IMR-90 (cell line): ENCODE results near the gene NLRP3. TPM values are rescaled to one million over a fixed set of nuclear protein-coding genes. Genes with fewer than 3 reads are reported as not detected.

Experiments
- ATAC-seq: fragments of 200-7000 bp; cut with Tn5 transposase; 2 replicates; pipeline ENCODE4 v1.9.1; 2020; ENCODE audit warnings: low read depth, mild to moderate bottlenecking, moderate library complexity
- BruUV-seq: library from RNA; stranded (reverse); fragments of 400-500 nt; replicated peaks from 2 replicates; lab custom pipeline; 2021; lab: Mats Ljungman, UMichigan
- CTCF ChIA-PET: fragments of 300-600 bp; formaldehyde crosslinking; extraction: SDS; loops from one replicate; lab custom pipeline; 2021; ENCODE audit warnings: antibody characterized with exemption; lab: Yijun Ruan, JAX
- POLR2A ChIA-PET: fragments of 300-600 bp; sonication (Branson Sonifier 250); formaldehyde crosslinking; loops from one replicate; lab custom pipeline; 2022; ENCODE audit warnings: antibody characterized with exemption; ENCODE audit not compliant: unreplicated experiment; lab: Charles Lee
- DNase-seq: peaks from one replicate; pipeline ENCODE4 v3.0.0; 2013
- H2AFZ ChIP-seq: replicated peaks from 2 replicates; pipeline ENCODE3; 2013; ENCODE audit warnings: low read length, mild to moderate bottlenecking; ENCODE audit not compliant: poor library complexity
- H2AK5ac ChIP-seq: 2 replicates; pipeline ENCODE4 v1.6.1; 2013; ENCODE audit warnings: low read depth, low read length, inconsistent platforms
- H2AK9ac ChIP-seq: replicated peaks from 2 replicates; pipeline ENCODE3; 2013; ENCODE audit warnings: mild to moderate bottlenecking, low read depth, low read length, moderate library complexity; ENCODE audit not compliant: poor library complexity
- H2BK120ac ChIP-seq: 2 replicates; pipeline ENCODE4 v1.6.1; 2013; ENCODE audit warnings: low read depth, low read length, inconsistent platforms
- H2BK15ac ChIP-seq: 3 replicates; pipeline ENCODE4 v1.6.1; 2013; ENCODE audit warnings: low read depth, low read length, inconsistent platforms
- H2BK20ac ChIP-seq: 2 replicates; pipeline ENCODE4 v1.6.1; 2013; ENCODE audit warnings: low read depth, mild to moderate bottlenecking, inconsistent platforms, low read length, moderate library complexity
- H2BK5ac ChIP-seq: 2 replicates; pipeline ENCODE4 v1.6.1; 2013; ENCODE audit warnings: mild to moderate bottlenecking, low read depth, low read length, inconsistent platforms; ENCODE audit not compliant: poor library complexity, severe bottlenecking
- H3K14ac ChIP-seq: replicated peaks from 2 replicates; pipeline ENCODE4 v1.6.1; 2013; ENCODE audit warnings: low read depth, low read length, inconsistent platforms
- H3K18ac ChIP-seq: 2 replicates; pipeline ENCODE4 v1.6.1; 2013; ENCODE audit warnings: low read depth, low read length, control low read depth
- H3K23ac ChIP-seq: 2 replicates; pipeline ENCODE4 v1.6.1; 2013; ENCODE audit warnings: low read depth, low read length, inconsistent platforms
- H3K27ac ChIP-seq: 2 replicates; pipeline ENCODE4 v1.5.1; 2013; ENCODE audit warnings: mild to moderate bottlenecking, control low read depth, low read length; ENCODE audit not compliant: insufficient read depth
- H3K27me3 ChIP-seq: 2 replicates; pipeline ENCODE4 v1.6.1; 2013; ENCODE audit warnings: low read length; ENCODE audit not compliant: control insufficient read depth, insufficient read depth
- H3K36me3 ChIP-seq: 2 replicates; pipeline ENCODE4 v1.6.1; 2013; ENCODE audit warnings: low read length, mixed read lengths; ENCODE audit not compliant: control insufficient read depth, insufficient read depth
- H3K4ac ChIP-seq: 2 replicates; pipeline ENCODE4 v1.6.1; 2013; ENCODE audit warnings: low read depth, low read length, inconsistent platforms
- H3K4me1 ChIP-seq: 2 replicates; pipeline ENCODE4 v1.6.1; 2013; ENCODE audit warnings: low read length, mixed read lengths; ENCODE audit not compliant: control insufficient read depth, insufficient read depth
- H3K4me2 ChIP-seq: 2 replicates; pipeline ENCODE4 v1.6.1; 2013; ENCODE audit warnings: low read depth, mild to moderate bottlenecking, control low read depth, low read length, moderate library complexity
- H3K4me3 ChIP-seq: 2 replicates; pipeline ENCODE4 v1.5.1; 2013; ENCODE audit warnings: low read depth, mild to moderate bottlenecking, control low read depth, low read length, moderate library complexity; ENCODE audit not compliant: insufficient read depth
- H3K56ac ChIP-seq: 2 replicates; pipeline ENCODE4 v1.6.1; 2013; ENCODE audit warnings: low read length, inconsistent platforms; ENCODE audit not compliant: insufficient read depth; ENCODE audit errors: extremely low read depth
- H3K79me1 ChIP-seq, 2 experiments: 2 replicates each; pipeline ENCODE4 v1.6.1; 2013; ENCODE audit warnings: low read length in 2 of 2, inconsistent platforms in 1 of 2, low read depth in 1 of 2
- H3K9ac ChIP-seq: 2 replicates; pipeline ENCODE4 v1.6.1; 2013; ENCODE audit warnings: low read depth, low read length, control low read depth
- H3K9me1 ChIP-seq: 2 replicates; pipeline ENCODE4 v1.6.1; 2013; ENCODE audit warnings: low read length, inconsistent platforms; ENCODE audit not compliant: insufficient read depth
- H3K9me3 ChIP-seq: 2 replicates; pipeline ENCODE4 v1.6.1; 2013; ENCODE audit warnings: low read length; ENCODE audit not compliant: control insufficient read depth, insufficient read depth
- H4K20me1 ChIP-seq: 2 replicates; pipeline ENCODE4 v1.6.1; 2013; ENCODE audit warnings: low read length, inconsistent platforms; ENCODE audit not compliant: insufficient read depth
- H4K5ac ChIP-seq: 2 replicates; pipeline ENCODE4 v1.6.1; 2013; ENCODE audit warnings: mild to moderate bottlenecking, low read depth, low read length, control low read depth
- H4K8ac ChIP-seq, 2 experiments: 2 replicates each; pipeline ENCODE4 v1.6.1; 2013; ENCODE audit warnings: low read depth in 2 of 2, low read length in 2 of 2, control low read depth in 1 of 2, inconsistent platforms in 1 of 2
- H4K91ac ChIP-seq: 2 replicates; pipeline ENCODE4 v1.6.1; 2013; ENCODE audit warnings: low read depth, low read length, inconsistent platforms; ENCODE audit not compliant: insufficient read depth
- BHLHE40 ChIP-seq: fragments of 150-350 bp; IDR thresholded peaks from 2 replicates; pipeline ENCODE4 v1.6.1; 2016; ENCODE audit warnings: mild to moderate bottlenecking, low read depth, low read length
- CEBPB ChIP-seq: IDR thresholded peaks from 2 replicates; pipeline ENCODE4 v1.6.1; 2012; ENCODE audit warnings: low read depth, low read length, improper control_type of control experiment
- CHD1 ChIP-seq: IDR thresholded peaks from 2 replicates; pipeline ENCODE4 v1.6.1; 2012; ENCODE audit warnings: low read depth, low read length, improper control_type of control experiment
- CTCF ChIP-seq: conservative IDR thresholded peaks from 2 replicates; pipeline ENCODE4 v1.5.1; 2012; ENCODE audit warnings: mild to moderate bottlenecking, low read depth, low read length, improper control_type of control experiment
- ELK1 ChIP-seq: fragments of 150-350 bp; IDR thresholded peaks from 2 replicates; pipeline ENCODE4 v1.6.1; 2016; ENCODE audit warnings: low read depth, mild to moderate bottlenecking, low read length, moderate library complexity, borderline replicate concordance
- FOS ChIP-seq: fragments of 150-350 bp; IDR thresholded peaks from 2 replicates; pipeline ENCODE4 v1.6.1; 2016; ENCODE audit warnings: low read depth, low read length
- MAZ ChIP-seq: IDR thresholded peaks from 2 replicates; pipeline ENCODE4 v1.6.1; 2012; ENCODE audit warnings: low read depth, mild to moderate bottlenecking, low read length, improper control_type of control experiment, moderate library complexity, borderline replicate concordance
- MXI1 ChIP-seq: IDR thresholded peaks from 2 replicates; pipeline ENCODE4 v1.6.1; 2012; ENCODE audit warnings: low read depth, mild to moderate bottlenecking, low read length, moderate library complexity, borderline replicate concordance
- POLR2A ChIP-seq: IDR thresholded peaks from 2 replicates; pipeline ENCODE4 v1.6.1; 2012; ENCODE audit warnings: mild to moderate bottlenecking, low read depth, low read length
- RCOR1 ChIP-seq: IDR thresholded peaks from 2 replicates; pipeline ENCODE4 v1.6.1; 2012; ENCODE audit warnings: mild to moderate bottlenecking, low read length, improper control_type of control experiment; ENCODE audit not compliant: insufficient replicate concordance
- RFX5 ChIP-seq: IDR thresholded peaks from 2 replicates; pipeline ENCODE4 v1.8.0; 2012; ENCODE audit warnings: low read depth, mild to moderate bottlenecking, low read length, moderate library complexity
- SMC3 ChIP-seq: fragments of 150-350 bp; IDR thresholded peaks from 2 replicates; pipeline ENCODE4 v1.6.1; 2016; ENCODE audit warnings: low read depth, mild to moderate bottlenecking, antibody characterized with exemption, low read length, moderate library complexity
- USF2 ChIP-seq: fragments of 150-350 bp; IDR thresholded peaks from 2 replicates; pipeline ENCODE4 v1.6.1; 2017; ENCODE audit warnings: mild to moderate bottlenecking, antibody characterized with exemption, low read length, low read depth
- WGBS, 2 experiments: methylation state at CpG; one replicate each; pipeline versions ENCODE4 v1.1.5 to v1.1.7; 2013; ENCODE audit warnings: missing lambda C conversion rate in 2 of 2; ENCODE audit not compliant: insufficient read length in 1 of 2; ENCODE audit errors: extremely low coverage in 2 of 2; 5-methylcytosine and 5-hydroxymethylcytosine counted together
- dilution Hi-C: fragments of 300-500 bp; cut with HindIII; formaldehyde crosslinking; loops from one replicate; pipeline ENCODE4 v1.14.3; 2018; ENCODE audit warnings: low sequenced_read_pairs; ENCODE audit not compliant: unreplicated experiment
- in situ Hi-C: fragments of 300-500 bp; cut with MboI; formaldehyde crosslinking; loops from 3 replicates; pipeline ENCODE4 v1.14.3; 2019; ENCODE audit warnings: low sequenced_read_pairs, inconsistent platforms, mixed read lengths
- intact Hi-C: fragments of 100-400 bp; cut with micrococcal nuclease; formaldehyde crosslinking; loops from 2 replicates; pipeline ENCODE4 v1.10.0; 2022
- polyA plus RNA-seq, 3 experiments: library from polyadenylated mRNA; depleted of rRNA; stranded (reverse); fragments of >200 nt; gene quantifications; 2 replicates each; pipeline ENCODE4 v1.2.3, GENCODE V29; 2012; ENCODE audit warnings: low replicate concordance in 1 of 3
- total RNA-seq: library from RNA; depleted of rRNA; stranded (reverse); fragments of >200 nt; gene quantifications from 2 replicates; pipeline ENCODE4 v1.2.3, GENCODE V29; 2012

NLRP3 gene
- total and polyA plus RNA-seq, 2 of the 4 experiments (the other 2 are of a cell fraction): 0.18 TPM; not detected in 1

GRCh38 chr1:247401310-247402119, 14.5 kb upstream of the NLRP3 start:
- ChIA-PET POLR2A (no interaction called here), CTCF (interaction anchor here (1.7 kb wide), 1 partner anchor 8 kb away, joined by 4 read pairs; no protein-coding TSS in a partner anchor)
- Histone ChIP-seq H3K4me2 (no peak overlapping the region), H2BK15ac (no peak overlapping the region), H3K9me3 (peaks cover 2% of the 10 kb centered on the region; the same call in 1 of the 2 replicates), H4K20me1 (no peaks in the 10 kb centered on the region), H2BK120ac (no peak overlapping the region), H4K8ac (no peak overlapping the region), H4K91ac (no peak overlapping the region), H3K9me1 (no peaks in the 10 kb centered on the region), H3K4me3 (no peak overlapping the region), H3K27me3 (no peaks in the 10 kb centered on the region), H3K14ac (no peak overlapping the region), H2BK20ac (no peak overlapping the region), H3K4ac (no peak overlapping the region), H4K5ac (no peak overlapping the region), H3K23ac (no peak overlapping the region), H3K27ac (no peak overlapping the region), H2AK9ac (no peak overlapping the region), H3K18ac (no peak overlapping the region), H2AFZ (no peak overlapping the region), H2BK5ac (no peak overlapping the region), H3K79me1 (no peaks in the 10 kb centered on the region), H2AK5ac (no peak overlapping the region), H3K36me3 (no peaks in the 10 kb centered on the region), H3K4me1 (no peaks in the 10 kb centered on the region), H3K56ac (no peak overlapping the region), H3K9ac (no peak overlapping the region)
- DNase-seq (no peak), ATAC-seq (no peak)
- WGBS, 2 experiments: no CpG with 5 or more reads among the region's 10 CpGs
- BruUV-seq: no TSS peak
- in situ Hi-C loops (no loop called here), dilution Hi-C loops (no loop called here), intact Hi-C loops (no loop called here)
- TF ChIP-seq CTCF: no peak
- TF ChIP-seq MAZ: no peak
- no peak for TF ChIP-seq RCOR1
- no peak for TF ChIP-seq CEBPB
- TF ChIP-seq CHD1: no peak
- TF ChIP-seq FOS: no peak
- no peak for TF ChIP-seq MXI1
- no peak for TF ChIP-seq ELK1
- no peak for TF ChIP-seq BHLHE40
- TF ChIP-seq SMC3: no peak
- TF ChIP-seq RFX5: no peak
- TF ChIP-seq USF2: no peak
- TF ChIP-seq POLR2A: no peak
